ENCODE data around the gene TRIM22. TPM values are rescaled to one million over a fixed set of nuclear protein-coding genes. Genes with fewer than 3 reads are reported as not detected.

The TRIM22 gene
- polyA plus RNA-seq, 3 donors: 6.1 to 13.9 (median 7.0) TPM

GRCh38 chr11:5726351-5726750, 36.8 kb downstream of the TRIM22 start:
- DNase-seq (ENCODE audit: extremely low read depth in 1 of 11, low read depth in 9 of 11, low spot score in 4 of 11): no peak

DNA sequence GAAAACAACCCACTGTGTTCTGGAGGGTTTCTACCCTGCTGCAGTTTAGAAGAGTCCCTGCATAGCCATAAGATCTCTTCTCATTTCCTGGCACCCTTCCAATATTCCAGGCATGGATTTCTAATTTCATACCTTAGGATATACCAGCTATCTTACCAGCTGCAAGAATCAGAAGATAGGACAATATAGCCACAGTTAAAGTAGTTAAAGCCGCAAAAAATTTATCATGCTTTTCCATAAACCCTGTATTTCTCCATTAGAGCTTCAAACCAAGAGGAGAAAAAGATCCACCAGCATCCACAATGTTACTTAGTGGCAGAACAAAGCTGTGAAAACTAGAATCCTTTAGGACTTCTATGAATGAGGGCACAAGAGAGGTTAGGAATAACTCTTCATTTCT, 38.1 kb downstream of the TRIM22 start:
- DNase-seq (ENCODE audit: extremely low read depth in 1 of 11, low read depth in 9 of 11, low spot score in 4 of 11): no peak

- no peak for DNase-seq (ENCODE audit: extremely low read depth in 1 of 11, low read depth in 9 of 11, low spot score in 4 of 11)
Measured at GRCh38 chr11:5736396-5736795, 46.8 kb downstream of the TRIM22 start, which contains the start of gene OR56B1. Gene OR56B1, plus strand, starts transcription at chr11:5736448. Its CDS starts 69 bp downstream, at chr11:5736517.

GRCh38 chr11:5737091-5737490, 47.5 kb downstream of the TRIM22 start:
- DNase-seq (ENCODE audit: extremely low read depth in 1 of 11, low read depth in 9 of 11, low spot score in 4 of 11): no peak

DNA sequence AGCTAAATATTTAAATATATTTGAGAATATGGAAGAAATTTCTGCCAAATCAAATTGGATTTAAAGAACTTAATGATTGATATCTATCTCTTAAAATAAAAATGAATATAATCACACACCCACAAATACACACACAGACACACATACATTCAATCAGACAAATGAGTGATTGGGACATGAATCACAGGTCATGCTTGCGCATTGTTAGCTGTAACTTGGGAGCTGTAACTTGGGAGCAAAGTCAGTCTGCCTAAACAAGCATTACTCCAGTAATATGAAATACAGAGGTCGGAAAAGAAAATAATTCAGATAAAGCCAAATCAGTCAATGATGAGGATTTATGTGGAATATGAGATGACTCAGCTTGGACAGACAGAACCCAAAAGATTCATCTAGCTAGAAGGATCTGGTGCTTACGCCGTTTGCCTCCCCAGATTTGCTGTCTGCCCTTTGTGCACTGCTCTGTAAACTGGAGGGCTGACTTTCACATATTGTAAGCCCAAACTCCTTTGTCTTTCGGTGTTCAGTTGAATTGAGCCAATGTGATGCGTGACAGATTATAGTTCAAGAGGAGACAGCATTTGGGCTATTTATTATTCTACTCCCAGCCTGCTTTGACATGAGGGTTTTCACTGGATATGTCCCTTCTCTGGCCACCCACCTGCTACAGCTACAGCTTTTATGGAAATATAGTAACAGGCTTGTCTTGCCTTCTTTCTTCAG, 48.2 kb downstream of the TRIM22 start:
- no peak for DNase-seq (ENCODE audit: extremely low read depth in 1 of 11, low read depth in 9 of 11, low spot score in 4 of 11)

- DNase-seq (ENCODE audit: extremely low read depth in 1 of 11, low read depth in 9 of 11, low spot score in 4 of 11): no peak
Measured at GRCh38 chr11:5738431-5738830, 48.8 kb downstream of the TRIM22 start.

- no peak for DNase-seq (ENCODE audit: extremely low read depth in 1 of 11, low read depth in 9 of 11, low spot score in 4 of 11)
Measured at GRCh38 chr11:5746614-5747013, 57.0 kb downstream of the TRIM22 start.

GRCh38 chr11:5749836-5750235, 60.2 kb downstream of the TRIM22 start:
- DNase-seq (ENCODE audit: extremely low read depth in 1 of 11, low read depth in 9 of 11, low spot score in 4 of 11): no peak

DNA sequence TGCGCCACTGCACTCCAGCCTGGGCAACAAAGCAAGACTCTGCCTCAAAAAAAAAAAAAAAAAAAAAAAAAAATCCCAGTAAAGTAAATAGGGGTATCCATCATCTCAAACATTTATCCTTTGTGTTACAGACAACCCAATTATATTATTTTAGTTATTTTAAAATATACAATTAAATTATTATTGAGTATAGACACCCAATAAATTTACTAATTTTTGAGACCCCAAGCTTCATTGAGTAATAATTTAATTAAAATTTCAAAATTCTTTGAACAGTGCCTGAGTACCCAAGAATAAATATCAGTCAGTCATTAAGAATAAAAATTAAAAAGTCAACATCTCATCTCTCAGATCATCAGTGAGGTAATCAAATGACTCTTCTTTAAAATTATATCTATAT, 64.4 kb downstream of the TRIM22 start, which contains the start of gene OR52N4:
OR52N4 (plus strand) TSS at position 301 of the 400 bp plus-strand sequence. CDS start 498 bp downstream, outside the sequence.
- no peak for DNase-seq (ENCODE audit: extremely low read depth in 1 of 11, low read depth in 9 of 11, low spot score in 4 of 11)

Other genes with a start within 250 kb of the TRIM22 start
- gene OR51I1, start 248.3 kb upstream of the TRIM22 start, polyA plus RNA-seq (ENCODE audit: insufficient read length in 3 of 3): not detected
- gene OR51I2, start 240.5 kb upstream of the TRIM22 start, polyA plus RNA-seq (ENCODE audit: insufficient read length in 3 of 3): under 1 TPM in 1 of 3 donors, not detected in 2; 0.09 TPM
- gene OR52D1, start 201.1 kb upstream of the TRIM22 start, polyA plus RNA-seq (ENCODE audit: insufficient read length in 3 of 3): not detected
- gene UBQLN3, start 179.8 kb upstream of the TRIM22 start, polyA plus RNA-seq (ENCODE audit: insufficient read length in 3 of 3): not detected
- gene UBQLNL, start 173.1 kb upstream of the TRIM22 start, polyA plus RNA-seq (ENCODE audit: insufficient read length in 3 of 3): under 1 TPM; 0.56 to 0.85 (median 0.62) TPM
- not detected for gene OR52H1, start 141.2 kb upstream of the TRIM22 start, polyA plus RNA-seq (ENCODE audit: insufficient read length in 3 of 3)
- not detected for gene OR52B6, start 108.9 kb upstream of the TRIM22 start, polyA plus RNA-seq (ENCODE audit: insufficient read length in 3 of 3)
- 10 to 100 TPM; 22.2 to 30.3 (median 24.0) TPM for gene TRIM6, start 93.2 kb upstream of the TRIM22 start, polyA plus RNA-seq (ENCODE audit: insufficient read length in 3 of 3)
- gene TRIM34, start 64.8 kb upstream of the TRIM22 start, polyA plus RNA-seq (ENCODE audit: insufficient read length in 3 of 3): 10 to 100 TPM in 1 of 3 donors, 1 to 10 TPM in 2; 7.3 to 10.7 (median 7.9) TPM
- 10 to 100 TPM; 38.4 to 49.2 (median 39.7) TPM for gene TRIM5, start 4.7 kb upstream of the TRIM22 start, polyA plus RNA-seq (ENCODE audit: insufficient read length in 3 of 3)
- not detected for gene OR56B1, start 46.7 kb downstream of the TRIM22 start, polyA plus RNA-seq (ENCODE audit: insufficient read length in 3 of 3)
- not detected for gene OR52N4, start 64.5 kb downstream of the TRIM22 start, polyA plus RNA-seq (ENCODE audit: insufficient read length in 3 of 3)
- gene OR52N5, start 93.6 kb downstream of the TRIM22 start, polyA plus RNA-seq (ENCODE audit: insufficient read length in 3 of 3): not detected
- gene OR52N1, start 101.5 kb downstream of the TRIM22 start, polyA plus RNA-seq (ENCODE audit: insufficient read length in 3 of 3): not detected
- gene OR52N2, start 119.1 kb downstream of the TRIM22 start, polyA plus RNA-seq (ENCODE audit: insufficient read length in 3 of 3): not detected
- not detected for gene OR52E6, start 152.1 kb downstream of the TRIM22 start, polyA plus RNA-seq (ENCODE audit: insufficient read length in 3 of 3)
- not detected for gene OR52E8, start 167.9 kb downstream of the TRIM22 start, polyA plus RNA-seq (ENCODE audit: insufficient read length in 3 of 3)
- gene OR52E4, start 190.8 kb downstream of the TRIM22 start, polyA plus RNA-seq (ENCODE audit: insufficient read length in 3 of 3): under 1 TPM in 2 of 3 donors, not detected in 1; 0.05 to 0.06 TPM
- not detected for gene OR52E5, start 203.4 kb downstream of the TRIM22 start, polyA plus RNA-seq (ENCODE audit: insufficient read length in 3 of 3)